ENCODE data around the gene KMT2E. TPM values are rescaled to one million over a fixed set of nuclear protein-coding genes. Genes with fewer than 3 reads are reported as not detected.

The KMT2E gene
- total and polyA plus RNA-seq, 3 donors from 2014 or later, result 21.1 to 133 (median 96.6) TPM

GRCh38 chr7:104967088-104967487, 46.9 kb upstream of the KMT2E start:
- no peak for TF ChIP-seq POLR2A (IDR thresholded peaks at IDR 0.05)
- TF ChIP-seq, protein P1, sequence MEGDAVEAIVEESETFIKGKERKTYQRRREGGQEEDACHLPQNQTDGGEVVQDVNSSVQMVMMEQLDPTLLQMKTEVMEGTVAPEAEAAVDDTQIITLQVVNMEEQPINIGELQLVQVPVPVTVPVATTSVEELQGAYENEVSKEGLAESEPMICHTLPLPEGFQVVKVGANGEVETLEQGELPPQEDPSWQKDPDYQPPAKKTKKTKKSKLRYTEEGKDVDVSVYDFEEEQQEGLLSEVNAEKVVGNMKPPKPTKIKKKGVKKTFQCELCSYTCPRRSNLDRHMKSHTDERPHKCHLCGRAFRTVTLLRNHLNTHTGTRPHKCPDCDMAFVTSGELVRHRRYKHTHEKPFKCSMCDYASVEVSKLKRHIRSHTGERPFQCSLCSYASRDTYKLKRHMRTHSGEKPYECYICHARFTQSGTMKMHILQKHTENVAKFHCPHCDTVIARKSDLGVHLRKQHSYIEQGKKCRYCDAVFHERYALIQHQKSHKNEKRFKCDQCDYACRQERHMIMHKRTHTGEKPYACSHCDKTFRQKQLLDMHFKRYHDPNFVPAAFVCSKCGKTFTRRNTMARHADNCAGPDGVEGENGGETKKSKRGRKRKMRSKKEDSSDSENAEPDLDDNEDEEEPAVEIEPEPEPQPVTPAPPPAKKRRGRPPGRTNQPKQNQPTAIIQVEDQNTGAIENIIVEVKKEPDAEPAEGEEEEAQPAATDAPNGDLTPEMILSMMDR (IDR thresholded peaks at IDR 0.05), result no peak
- Histone ChIP-seq H3K9me3 (no peaks in the 10 kb centered on the region), H3K36me3 (ENCODE audit: low read depth, missing control alignments) (no peaks in the 10 kb centered on the region), H3K4me1 (peaks cover 19% of the 10 kb centered on the region), H3K4me3 (no peak overlapping the region), H3K27me3 (no peaks in the 10 kb centered on the region), H3K27ac (no peak overlapping the region)
- DNase-seq, result no peak
- 97 to 100% methylated on average over 2 of the region's 2 CpGs for WGBS, 2 donors
- intact Hi-C loops (cut with DNase I; ENCODE audit: low total_unique reads), result no loop called here

DNA sequence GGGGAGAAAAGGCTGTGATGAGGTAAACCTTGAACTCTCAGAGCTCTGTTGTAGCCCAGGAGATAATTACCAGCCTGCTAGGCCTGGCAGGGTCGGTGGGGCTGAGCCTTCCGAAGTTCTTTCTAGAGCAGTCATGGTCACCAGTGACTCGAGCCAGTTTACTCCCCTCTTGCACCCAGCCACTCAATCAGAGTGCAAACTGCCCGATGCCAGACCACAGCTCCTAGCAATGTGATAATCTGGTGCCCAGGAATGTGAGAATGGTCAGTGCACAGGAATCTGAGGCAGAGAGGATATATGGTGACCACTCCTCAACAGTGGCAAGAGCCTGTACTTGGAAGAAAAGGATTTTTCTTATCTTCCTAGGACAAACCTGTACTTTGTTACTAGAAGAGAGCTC, 46.4 kb upstream of the KMT2E start:
- H3K9me3 ChIP-seq, result no peaks in the 10 kb centered on the region
- intact Hi-C loops (cut with DNase I; ENCODE audit: low total_unique reads), result no loop called here
- no peaks in the 10 kb centered on the region for H3K36me3 ChIP-seq (ENCODE audit: low read depth, missing control alignments)
- no peak for DNase-seq
- TF ChIP-seq, protein P1 (IDR thresholded peaks at IDR 0.05), result no peak
- no peak for TF ChIP-seq POLR2A (IDR thresholded peaks at IDR 0.05)
- 78 to 84% methylated on average over 4 of the region's 4 CpGs for WGBS, 2 donors
- no peak overlapping the region for H3K4me3 ChIP-seq
- peaks cover 19% of the 10 kb centered on the region for H3K4me1 ChIP-seq
- no peaks in the 10 kb centered on the region for H3K27me3 ChIP-seq
- no peak overlapping the region for H3K27ac ChIP-seq

DNA sequence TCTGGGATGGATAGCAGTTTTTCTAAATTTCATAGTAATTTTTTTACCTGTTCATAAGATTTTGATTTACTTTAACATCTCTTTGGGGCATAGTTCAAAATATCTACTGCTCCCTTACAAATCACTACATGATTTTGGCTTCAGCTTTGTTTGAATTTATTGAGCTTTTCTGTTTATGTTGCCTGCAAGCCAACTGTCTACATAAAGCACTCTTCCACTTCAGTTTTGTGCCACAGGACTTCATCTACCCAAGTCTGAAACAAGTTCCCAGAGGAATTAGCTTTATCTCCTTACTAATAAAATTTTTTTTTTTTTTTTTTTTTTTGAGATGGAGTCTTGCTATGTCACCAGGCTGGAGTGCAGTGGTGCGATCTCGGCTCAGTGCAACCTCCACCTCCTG, 45.4 kb upstream of the KMT2E start:
- 71 to 82% methylated on average over 2 of the region's 2 CpGs for WGBS, 2 donors
- Histone ChIP-seq H3K27ac (no peak overlapping the region), H3K4me1 (peaks cover 16% of the 10 kb centered on the region), H3K9me3 (no peaks in the 10 kb centered on the region), H3K27me3 (no peaks in the 10 kb centered on the region), H3K36me3 (ENCODE audit: low read depth, missing control alignments) (no peaks in the 10 kb centered on the region), H3K4me3 (no peak overlapping the region)
- TF ChIP-seq, protein P1 (IDR thresholded peaks at IDR 0.05), result no peak
- no peak for TF ChIP-seq POLR2A (IDR thresholded peaks at IDR 0.05)
- intact Hi-C loops (cut with DNase I; ENCODE audit: low total_unique reads), result no loop called here
- no peak for DNase-seq

DNA sequence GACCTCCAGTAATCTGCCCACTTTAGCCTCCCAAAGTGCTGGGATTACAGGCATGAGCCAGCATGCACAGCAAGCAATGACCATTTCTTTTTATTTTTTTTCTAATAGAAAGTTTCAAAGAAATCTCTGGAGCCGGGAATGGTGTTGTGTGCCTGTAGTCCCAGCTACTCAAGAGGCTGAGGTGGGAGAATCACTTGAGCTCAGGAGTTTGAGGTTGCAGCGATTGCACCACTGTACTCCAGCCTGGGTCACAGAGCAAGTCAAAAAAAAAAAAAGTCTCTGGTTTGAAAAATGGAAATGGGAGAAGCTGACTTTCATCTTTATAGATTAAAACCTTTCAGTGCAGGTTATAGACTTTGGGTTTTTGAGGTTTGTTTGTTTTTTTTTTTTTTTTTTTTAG, 44.8 kb upstream of the KMT2E start:
- H3K4me1 ChIP-seq, result peaks cover 15% of the 10 kb centered on the region
- H3K36me3 ChIP-seq (ENCODE audit: low read depth, missing control alignments), result no peaks in the 10 kb centered on the region
- 80 to 87% methylated on average over 2 of the region's 2 CpGs for WGBS, 2 donors
- TF ChIP-seq, protein P1 (IDR thresholded peaks at IDR 0.05), result no peak
- TF ChIP-seq POLR2A (IDR thresholded peaks at IDR 0.05), result no peak
- DNase-seq, result no peak
- intact Hi-C loops (cut with DNase I; ENCODE audit: low total_unique reads), result no loop called here
- H3K4me3 ChIP-seq, result no peak overlapping the region
- no peaks in the 10 kb centered on the region for H3K27me3 ChIP-seq
- no peak overlapping the region for H3K27ac ChIP-seq
- H3K9me3 ChIP-seq, result no peaks in the 10 kb centered on the region

GRCh38 chr7:104971290-104972071, 42.5 kb upstream of the KMT2E start:
- H3K36me3 ChIP-seq (ENCODE audit: low read depth, missing control alignments), result no peaks in the 10 kb centered on the region
- H3K27ac ChIP-seq, result peak overlapping the region in 1 of 2 donors; percentile 41
- no peaks in the 10 kb centered on the region for H3K9me3 ChIP-seq
- H3K4me1 ChIP-seq, result peaks cover 15% of the 10 kb centered on the region
- no peak for DNase-seq
- H3K27me3 ChIP-seq, result no peaks in the 10 kb centered on the region
- intact Hi-C loops (cut with DNase I; ENCODE audit: low total_unique reads), result no loop called here
- no peak for TF ChIP-seq POLR2A (IDR thresholded peaks at IDR 0.05)
- TF ChIP-seq, protein P1 (IDR thresholded peaks at IDR 0.05), result no peak
- WGBS, 2 donors, result 33 to 48% methylated on average over 3 of the region's 3 CpGs
- no peak overlapping the region for H3K4me3 ChIP-seq

All from testis (tissue), 3 donors.